ENCODE measurements around the gene P3H3.

P3H3 gene

GRCh38 chr12:6826734-6827436 lies 1.3 kb upstream of the P3H3 start:
- no peak for DNase-seq

- DNase-seq = peak; percentile 78
Observed at GRCh38 chr12:6827437-6827911, 733 bp upstream of the P3H3 start.

GRCh38 chr12:6828781-6829535 lies 751 bp downstream of the P3H3 start:
- DNase-seq = peak; percentile 51

- DNase-seq = no peak
Observed at GRCh38 chr12:6829536-6830220, 1.5 kb downstream of the P3H3 start.

GRCh38 chr12:6830286-6830890 lies 2.2 kb downstream of the P3H3 start:
- no peak for DNase-seq

GRCh38 chr12:6830999-6831398 lies 2.8 kb downstream of the P3H3 start:
- no peak for DNase-seq

- no peak for DNase-seq
Observed at GRCh38 chr12:6831450-6831995, 3.3 kb downstream of the P3H3 start.

GRCh38 chr12:6832125-6832524 lies 3.9 kb downstream of the P3H3 start:
- no peak for DNase-seq

- DNase-seq = no peak
Observed at GRCh38 chr12:6833189-6833890, 5.1 kb downstream of the P3H3 start.

GRCh38 chr12:6834254-6834653 lies 6.0 kb downstream of the P3H3 start:
- no peak for DNase-seq

- DNase-seq = no peak
Observed at GRCh38 chr12:6834873-6835272, 6.7 kb downstream of the P3H3 start.

- DNase-seq = no peak
Observed at GRCh38 chr12:6836851-6837250, 8.6 kb downstream of the P3H3 start.

GRCh38 chr12:6837370-6838060 lies 9.3 kb downstream of the P3H3 start:
- no peak for DNase-seq

- no peak for DNase-seq
Observed at GRCh38 chr12:6838854-6839253, 10.6 kb downstream of the P3H3 start.

- no peak for DNase-seq
Observed at GRCh38 chr12:6839482-6840201, 11.4 kb downstream of the P3H3 start.

GRCh38 chr12:6840330-6840729 lies 12.1 kb downstream of the P3H3 start:
- DNase-seq = no peak

GRCh38 chr12:6840761-6841515 lies 12.7 kb downstream of the P3H3 start, which contains the start of gene GNB3:
GNB3 (plus strand) TSS chr12:6840925; CDS start chr12:6841288, 363 bp downstream.
- DNase-seq = no peak

- DNase-seq = no peak
Observed at GRCh38 chr12:6842075-6842474, 13.9 kb downstream of the P3H3 start.

GRCh38 chr12:6843118-6843902 lies 15.1 kb downstream of the P3H3 start:
- no peak for DNase-seq
